Activated effector memory CD4-positive, alpha-beta T cell treated with Interleukin-2 at 50 U/mL for 16 hours (primary cell): ENCODE data around the gene GARS1.

Experiments used
- DNase-seq: peaks from one replicate; pipeline ENCODE4 v3.0.0-alpha.2; 2020

Gene GARS1

GRCh38 chr7:30656006-30656957, 61.6 kb downstream of the GARS1 start:
- no peak for DNase-seq

DNA sequence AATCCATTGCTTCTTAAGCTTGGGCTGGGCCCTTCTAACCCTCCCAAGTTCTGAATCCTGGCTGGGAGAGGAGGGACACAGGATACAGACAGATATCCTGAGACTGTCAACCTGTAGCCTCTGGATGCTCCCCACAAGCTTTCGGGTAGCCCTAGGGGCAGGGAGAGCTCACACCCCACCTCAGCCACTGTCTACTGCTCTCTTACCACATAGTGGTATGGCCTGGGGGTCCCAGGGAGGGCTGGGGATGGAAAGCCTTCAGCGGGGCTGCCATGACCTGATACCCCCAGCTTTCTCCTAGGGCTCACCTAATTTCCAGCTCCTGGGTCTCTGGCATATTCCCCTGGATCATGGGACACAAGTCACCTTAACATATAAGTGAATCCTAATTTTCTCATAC, 62.5 kb downstream of the GARS1 start:
- no peak for DNase-seq

DNA sequence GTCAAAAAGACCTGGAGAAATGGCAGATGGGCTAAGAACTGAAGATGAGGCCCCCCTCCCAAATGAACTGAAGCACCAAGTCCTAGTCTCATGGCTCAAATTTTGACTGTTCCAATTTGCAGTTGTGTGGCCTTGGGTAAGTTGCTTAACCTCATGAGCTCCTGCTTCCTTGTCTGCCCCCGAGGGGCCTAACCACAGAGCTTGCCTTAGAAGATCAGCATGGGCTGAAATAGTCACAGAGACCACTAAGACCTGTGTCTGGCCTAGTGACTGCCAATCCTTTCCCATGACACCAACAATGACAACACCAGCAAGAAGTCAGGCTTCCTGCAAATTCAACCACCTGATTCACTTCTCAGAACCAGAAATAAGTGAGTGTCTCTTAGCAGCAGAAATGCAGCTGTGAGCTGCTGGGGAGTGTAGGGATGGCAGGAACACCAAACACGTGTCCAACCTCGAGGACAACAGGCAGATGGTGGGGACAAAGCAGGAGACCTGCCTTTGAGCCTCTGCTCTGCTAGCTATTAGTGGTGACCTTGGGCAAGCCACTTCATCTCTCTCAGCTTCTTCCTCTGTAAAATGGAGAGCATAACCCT, 63.9 kb downstream of the GARS1 start:
- no peak for DNase-seq

- DNase-seq, result no peak
Observed at GRCh38 chr7:30659312-30659711, 64.6 kb downstream of the GARS1 start.

DNA sequence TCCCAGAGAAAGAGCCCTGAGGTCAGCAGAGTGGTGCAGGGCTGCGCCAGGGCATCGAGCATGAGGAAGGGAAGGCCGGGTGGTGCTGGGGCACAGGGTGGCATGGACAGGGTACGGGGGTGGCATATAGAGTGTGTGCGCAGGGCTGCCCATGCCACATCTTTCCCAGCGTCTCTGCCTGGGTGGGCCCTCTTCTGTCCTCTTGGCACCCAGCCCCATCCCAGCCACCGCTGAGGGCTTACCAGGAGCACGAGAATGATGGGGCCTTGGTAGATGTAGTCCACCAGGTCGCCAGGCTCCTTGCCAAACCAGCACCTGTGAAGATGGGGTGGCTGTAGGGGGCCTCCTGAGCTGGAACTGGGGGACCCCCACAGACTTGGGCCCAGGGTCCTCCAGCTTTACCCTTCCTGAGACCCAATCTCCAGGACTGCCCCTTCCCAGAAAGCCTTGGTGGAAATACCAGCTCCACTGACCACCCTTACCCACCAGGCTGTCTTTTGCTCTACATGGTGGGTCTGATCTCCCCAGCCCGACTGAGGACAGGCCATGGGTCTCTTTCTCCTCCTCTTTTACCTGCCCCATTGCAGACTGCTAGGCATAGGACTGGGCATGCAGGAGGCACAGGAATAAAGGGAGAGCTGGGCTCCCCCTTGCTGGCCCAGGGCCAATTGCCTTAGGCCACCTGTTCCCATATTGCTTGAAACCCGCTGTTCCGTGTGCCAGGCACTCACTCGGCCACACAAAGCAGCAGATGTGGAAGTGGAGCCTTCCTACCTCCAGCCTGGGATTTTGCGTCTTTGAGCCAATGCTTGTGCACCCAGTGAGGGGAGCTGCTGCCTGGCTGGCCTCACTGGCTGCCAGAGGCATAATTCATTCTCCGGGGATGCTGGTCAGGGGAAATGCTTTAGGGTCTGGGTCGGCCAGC, 65.9 kb downstream of the GARS1 start:
- DNase-seq, result no peak

DNA sequence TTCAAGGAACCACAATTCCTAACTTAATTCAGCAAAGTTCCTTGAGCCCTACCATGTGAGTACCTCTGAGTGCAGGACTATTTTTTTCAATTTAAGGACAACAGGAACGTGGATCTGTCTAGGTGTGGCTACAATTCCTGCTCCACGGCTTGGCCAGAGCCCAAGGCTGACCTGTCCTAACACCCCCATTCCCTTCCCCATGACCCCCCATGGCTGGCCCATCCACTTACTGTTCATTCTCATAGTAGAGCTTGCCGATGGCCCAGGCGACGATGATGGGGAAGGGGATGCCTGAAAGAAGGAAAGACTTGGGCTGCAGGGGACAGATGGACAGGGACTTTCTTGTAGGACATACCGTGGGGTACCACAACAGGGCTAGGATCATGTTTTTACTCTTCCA, 67.2 kb downstream of the GARS1 start:
- no peak for DNase-seq

DNA sequence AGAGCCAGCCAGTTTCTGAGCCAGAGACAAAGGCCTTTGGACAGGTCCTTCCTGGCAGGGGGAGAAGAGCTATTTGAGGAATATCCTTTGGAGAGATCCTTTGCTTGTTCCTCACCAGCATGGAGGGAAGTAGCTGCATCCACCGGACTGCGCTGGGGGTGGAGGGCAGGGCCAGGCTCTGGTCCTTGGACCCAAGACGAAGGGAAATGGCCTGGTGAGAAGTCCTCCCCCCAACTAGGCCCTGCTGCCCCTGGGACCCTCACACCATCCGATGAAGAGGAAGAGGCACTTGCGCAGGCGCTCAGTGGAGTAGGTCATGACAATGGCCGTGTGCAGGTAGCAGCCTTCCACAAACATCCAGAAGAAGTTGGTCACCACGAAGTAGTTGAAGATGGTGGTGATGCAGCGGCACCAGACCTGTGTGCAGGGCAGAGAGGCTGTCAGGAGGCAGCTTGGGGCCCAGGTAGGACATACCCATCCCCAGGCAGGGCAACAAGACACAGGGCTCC, 67.8 kb downstream of the GARS1 start:
- DNase-seq, result no peak

- no peak for DNase-seq
Observed at GRCh38 chr7:30663414-30663813, 68.7 kb downstream of the GARS1 start.

DNA sequence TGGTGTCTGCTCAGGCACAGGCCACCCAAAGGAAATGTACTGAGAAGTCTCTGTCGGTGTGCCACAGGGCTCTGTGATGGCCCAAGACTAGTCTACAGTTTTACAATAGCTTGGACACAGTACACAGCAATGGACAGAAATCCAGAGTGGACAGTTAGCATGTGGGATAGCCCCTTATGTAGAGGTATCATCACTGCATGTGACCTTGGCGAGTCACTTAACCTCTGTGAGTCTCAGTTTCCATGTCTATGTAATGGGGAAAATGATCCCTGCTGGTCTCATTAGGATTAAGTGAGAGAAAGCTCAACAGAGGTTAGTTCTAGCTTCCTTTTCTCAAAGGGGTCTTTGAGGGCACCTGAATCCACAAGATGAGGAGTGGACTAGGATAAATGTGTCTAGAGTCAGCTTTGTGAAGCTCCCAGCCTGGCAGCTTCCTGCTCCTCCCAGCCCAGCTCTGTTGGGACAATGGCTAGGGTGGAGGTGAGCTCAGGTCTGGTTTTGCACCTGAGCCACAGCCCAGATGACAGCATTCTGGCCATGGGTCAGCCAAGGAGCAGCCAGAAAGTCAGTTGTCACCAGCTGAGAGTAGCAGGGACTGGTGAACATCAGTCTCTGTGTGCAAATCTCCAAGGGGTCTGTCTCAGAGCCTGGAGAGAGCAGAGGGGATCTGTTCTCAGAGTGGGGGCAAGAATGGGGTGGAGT, 69.7 kb downstream of the GARS1 start:
- DNase-seq, result no peak

DNA sequence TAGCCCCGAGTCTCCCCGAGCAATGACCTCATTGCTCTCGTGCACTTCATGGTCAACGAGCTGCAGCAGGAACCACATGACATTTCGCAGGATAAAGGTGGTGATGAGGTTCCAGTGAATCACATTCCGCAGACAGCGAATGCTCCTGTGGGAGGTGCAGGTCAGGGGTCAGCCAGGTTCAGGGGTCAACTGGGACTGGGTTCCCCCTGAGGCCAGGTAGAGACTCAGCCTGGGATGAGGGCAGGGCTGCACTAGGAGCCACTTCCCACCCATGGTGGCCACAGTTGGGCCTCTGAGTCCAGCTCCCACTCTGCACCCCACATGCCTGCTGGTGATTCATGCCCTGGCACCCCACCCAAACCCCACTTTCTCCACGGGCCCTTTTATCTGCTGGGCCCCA, 70.4 kb downstream of the GARS1 start:
- DNase-seq, result no peak

- DNase-seq, result no peak
Observed at GRCh38 chr7:30665449-30665848, 70.8 kb downstream of the GARS1 start.

DNA sequence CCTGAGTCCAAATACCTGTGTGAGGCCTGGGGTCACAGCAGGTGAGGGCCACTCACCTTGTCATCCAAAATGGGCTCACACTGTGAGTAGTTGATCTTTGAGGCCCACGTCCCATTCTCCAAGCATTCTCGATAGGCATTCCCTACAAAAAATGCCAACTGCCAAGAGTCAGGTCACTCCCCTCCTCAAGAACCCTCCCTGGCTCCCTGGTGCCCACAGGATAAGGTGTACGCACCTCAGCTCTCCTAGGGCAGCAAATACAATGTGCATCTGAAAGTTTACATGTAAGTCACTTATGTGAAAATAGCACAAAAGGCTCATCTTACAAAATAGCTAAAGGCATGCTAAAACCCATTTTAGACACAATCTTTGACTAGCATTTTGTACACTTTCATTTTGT, 72.5 kb downstream of the GARS1 start:
- no peak for DNase-seq

DNA sequence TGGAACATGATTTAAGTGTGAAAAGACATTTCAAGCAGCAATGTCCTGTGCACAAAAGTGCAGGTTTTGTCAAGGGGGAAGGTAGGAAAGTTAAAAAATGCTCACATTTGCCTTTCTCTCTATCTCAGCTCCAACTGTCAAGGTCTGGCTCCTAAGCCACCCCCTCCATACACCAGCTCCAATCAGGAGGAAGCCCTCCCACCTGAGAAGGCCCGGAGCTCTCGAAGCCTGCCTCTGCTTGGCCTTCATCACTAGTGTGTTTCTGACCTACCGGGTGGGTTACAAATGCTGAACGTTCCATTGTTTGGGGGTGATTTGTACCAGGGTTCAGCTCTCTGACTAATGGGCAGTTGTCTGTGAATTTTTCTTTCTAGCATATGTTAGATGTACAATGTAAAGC, 73.4 kb downstream of the GARS1 start:
- DNase-seq, result no peak

GRCh38 chr7:30671793-30672465, 77.3 kb downstream of the GARS1 start:
- DNase-seq, result no peak

DNA sequence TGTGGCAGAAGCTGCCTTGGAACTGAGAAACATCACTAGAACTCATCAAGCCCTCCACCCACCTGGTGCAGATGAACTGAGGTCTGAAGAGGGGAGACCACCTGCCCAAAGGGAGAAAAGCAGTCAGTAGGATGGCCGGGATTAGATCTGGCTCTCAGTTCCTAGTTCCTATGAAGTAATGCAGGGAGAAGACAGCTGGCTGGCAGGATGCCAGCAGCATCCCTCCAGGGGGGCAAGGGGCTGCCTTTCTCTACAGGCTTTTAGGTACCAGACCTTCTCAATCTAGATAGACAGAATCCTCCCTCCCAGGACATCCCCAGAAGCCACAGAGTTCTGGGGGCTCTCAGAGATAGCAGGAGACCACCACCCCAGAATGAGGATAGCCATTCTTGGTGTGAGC, 79.7 kb downstream of the GARS1 start:
- no peak for DNase-seq

- DNase-seq, result no peak
Observed at GRCh38 chr7:30674876-30675275, 80.2 kb downstream of the GARS1 start.

DNA sequence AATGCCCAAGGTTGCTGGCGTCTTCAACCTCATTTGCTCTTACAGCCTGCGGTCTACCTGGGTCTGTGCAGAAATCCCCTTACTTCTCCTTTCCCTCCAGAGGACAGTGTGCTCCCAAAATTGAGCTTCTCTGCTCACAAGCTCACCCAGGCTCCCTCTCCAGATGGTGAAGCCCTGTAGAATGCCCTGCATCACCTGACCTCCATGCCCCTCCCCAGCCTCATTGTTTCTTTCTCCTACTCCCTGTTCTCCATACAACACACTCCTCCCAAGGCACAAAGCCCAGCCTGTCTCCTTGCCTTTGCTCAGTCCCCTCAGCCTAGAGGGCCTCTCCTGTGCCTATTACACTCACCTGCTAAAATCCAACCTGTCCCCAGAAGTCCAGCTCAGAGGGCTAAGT, 84.1 kb downstream of the GARS1 start:
- DNase-seq, result no peak

- no peak for DNase-seq
Observed at GRCh38 chr7:30679664-30680063, 85.0 kb downstream of the GARS1 start.

DNA sequence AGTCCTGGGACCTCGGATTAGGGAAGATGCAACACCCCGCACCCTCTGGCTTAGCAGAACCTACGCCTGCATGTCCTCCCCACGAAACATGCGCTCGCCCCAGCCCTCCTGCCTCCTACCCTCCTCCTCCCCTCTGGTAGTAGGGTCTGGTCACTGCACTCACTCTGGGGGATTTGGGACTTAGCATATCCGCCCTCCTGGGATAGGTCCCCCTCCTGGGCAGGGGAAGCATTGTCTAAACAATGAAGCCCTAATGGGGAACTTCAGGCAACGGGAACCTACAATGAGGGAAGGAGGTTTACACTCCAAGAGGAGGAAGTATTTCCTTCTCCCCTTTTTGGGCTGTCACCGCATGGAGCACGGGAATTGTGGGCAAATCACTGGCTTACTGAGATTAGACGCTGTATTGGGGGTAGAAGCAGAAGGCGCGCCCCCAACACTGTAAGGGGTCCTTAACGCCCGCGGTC, 86.7 kb downstream of the GARS1 start:
- DNase-seq, result no peak

DNA sequence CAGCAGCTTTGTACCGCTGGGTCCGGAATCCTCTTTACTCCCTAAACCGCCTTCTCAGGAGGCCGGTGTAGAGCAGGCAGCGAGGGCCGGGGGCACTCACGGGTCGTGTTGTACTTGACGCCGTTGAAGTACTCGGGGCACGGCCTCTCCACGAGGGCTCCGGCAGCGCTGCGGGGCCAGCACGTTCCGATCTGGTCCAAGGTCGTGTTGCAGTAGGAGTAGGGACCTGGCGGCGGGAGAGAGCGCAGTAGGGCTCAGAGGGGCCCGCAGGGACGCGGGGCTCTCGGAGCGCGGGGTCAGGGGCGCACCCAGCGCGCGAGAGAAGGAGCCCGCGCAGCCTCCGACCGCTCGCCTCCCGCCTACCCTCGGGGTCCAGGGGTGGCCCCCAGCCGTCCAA, 87.1 kb downstream of the GARS1 start:
- DNase-seq, result no peak

DNA sequence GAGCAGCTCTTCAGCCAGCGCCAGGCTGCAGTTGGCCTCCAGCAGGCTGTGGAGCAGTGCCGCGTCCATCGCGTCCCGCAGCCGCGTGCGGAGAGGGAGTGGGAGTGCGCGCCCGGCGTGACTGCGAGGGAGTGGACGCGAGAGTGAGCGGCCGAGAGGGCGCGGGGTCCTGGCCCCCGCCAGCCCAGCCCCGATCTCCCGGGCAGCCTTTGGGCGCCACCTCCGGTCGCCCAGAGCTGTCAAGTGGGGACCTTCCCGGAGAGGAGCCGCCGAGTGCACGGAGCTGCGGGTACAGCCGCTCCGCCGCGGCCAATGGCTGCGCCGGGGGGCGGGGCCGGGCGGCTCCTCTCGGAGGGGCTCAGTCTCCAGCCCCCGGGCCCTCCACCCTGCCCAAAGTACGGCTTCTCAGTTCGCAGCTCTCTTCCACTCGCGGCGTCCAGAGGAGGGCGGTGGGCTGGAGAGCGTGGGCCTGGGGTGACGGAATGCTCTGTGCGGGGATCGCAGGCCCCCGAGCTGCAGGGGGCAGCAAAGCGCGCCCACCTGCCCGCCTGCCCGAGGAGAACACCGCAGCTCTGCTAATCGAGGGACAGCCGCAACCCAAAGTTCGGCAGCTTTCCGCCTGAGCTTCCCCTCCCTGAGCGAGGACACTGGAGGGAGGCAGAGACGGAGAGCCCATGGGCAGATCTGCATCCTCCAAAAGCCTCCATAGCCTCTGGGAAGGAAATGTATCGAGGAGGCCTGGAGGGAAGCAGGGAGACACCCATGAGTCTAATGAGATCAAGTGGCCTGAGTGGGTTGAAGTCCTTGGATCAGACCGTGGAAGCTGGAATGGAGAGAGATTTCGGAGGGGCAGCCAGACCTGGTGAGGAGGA, 87.8 kb downstream of the GARS1 start, which contains the start of gene CRHR2:
Gene CRHR2, minus strand, starts transcription at position 245 of the 872 bp plus-strand sequence. Its CDS starts 176 bp downstream, at position 69.
- peak; percentile 2 for DNase-seq
